OCI-LY3 (cell line): Measurements from ENCODE around the gene RNF220.

Experiments used
- H2AFZ ChIP-seq: fragments of 200-600, 300-600 bp; shearing (Covaris generic); 2 replicates; pipeline ENCODE4 v1.6.0; 2014; ENCODE audit warnings: antibody characterized with exemption, low read depth, low read length
- H3K27ac ChIP-seq: fragments of 200-600, 300-600 bp; sonication (generic); 2 replicates; pipeline ENCODE4 v1.5.1; 2014; ENCODE audit warnings: mild to moderate bottlenecking, low read length, moderate library complexity, mixed read lengths
- H3K27me3 ChIP-seq: fragments of 200-600, 300-600 bp; sonication (generic); 2 replicates; pipeline ENCODE4 v1.6.1; 2014; ENCODE audit warnings: low read depth, low read length, mixed read lengths
- H3K36me3 ChIP-seq: fragments of 200-600, 300-600 bp; sonication (generic); replicated peaks from 2 replicates; pipeline ENCODE3; 2014; ENCODE audit warnings: low read depth, low read length, mixed read lengths
- H3K4me1 ChIP-seq: fragments of 300-600, 200-600 bp; sonication (generic); 2 replicates; pipeline ENCODE4 v1.6.1; 2014; ENCODE audit warnings: low read length, mixed read lengths
- H3K4me2 ChIP-seq: fragments of 200-600, 300-600 bp; sonication (generic); 2 replicates; pipeline ENCODE4 v1.6.1; 2014; ENCODE audit warnings: low read length, mixed read lengths
- H3K4me3 ChIP-seq: fragments of 300-600, 200-600 bp; sonication (generic); 2 replicates; pipeline ENCODE4 v1.5.1; 2014; ENCODE audit warnings: antibody characterized with exemption, mild to moderate bottlenecking, low read length, moderate library complexity
- H3K79me2 ChIP-seq: fragments of 300-600, 200-600 bp; shearing (Covaris generic); 2 replicates; pipeline ENCODE4 v1.6.1; 2014; ENCODE audit warnings: mild to moderate bottlenecking, low read length, mixed read lengths
- H3K9ac ChIP-seq: fragments of 300-600, 200-600 bp; shearing (Covaris generic); 2 replicates; pipeline ENCODE4 v1.6.0; 2014; ENCODE audit warnings: mild to moderate bottlenecking, low read length, moderate library complexity
- H3K9me3 ChIP-seq: fragments of 200-600, 300-600 bp; shearing (Covaris generic); 2 replicates; pipeline ENCODE4 v1.6.1; 2014; ENCODE audit warnings: low read length, mixed read lengths; ENCODE audit not compliant: insufficient read depth
- H4K20me1 ChIP-seq: fragments of 200-600, 300-600 bp; sonication (generic); 2 replicates; pipeline ENCODE4 v1.6.1; 2016; ENCODE audit warnings: low read length, mixed read lengths; ENCODE audit not compliant: insufficient read depth
- EZH2phosphoT487 ChIP-seq: fragments of 200-600 bp; shearing (Covaris generic); IDR thresholded peaks from 2 replicates; pipeline ENCODE4 v1.6.1; 2018; ENCODE audit warnings: antibody characterized with exemption, mixed run types, low read depth
- TF ChIP-seq, protein P1 (sequence below): fragments of 200-600, 300-600 bp; sonication (generic); IDR thresholded peaks from 2 replicates; pipeline ENCODE4 v1.5.1; 2014; ENCODE audit warnings: antibody characterized with exemption, low read length, low read depth

RNF220 gene

DNA sequence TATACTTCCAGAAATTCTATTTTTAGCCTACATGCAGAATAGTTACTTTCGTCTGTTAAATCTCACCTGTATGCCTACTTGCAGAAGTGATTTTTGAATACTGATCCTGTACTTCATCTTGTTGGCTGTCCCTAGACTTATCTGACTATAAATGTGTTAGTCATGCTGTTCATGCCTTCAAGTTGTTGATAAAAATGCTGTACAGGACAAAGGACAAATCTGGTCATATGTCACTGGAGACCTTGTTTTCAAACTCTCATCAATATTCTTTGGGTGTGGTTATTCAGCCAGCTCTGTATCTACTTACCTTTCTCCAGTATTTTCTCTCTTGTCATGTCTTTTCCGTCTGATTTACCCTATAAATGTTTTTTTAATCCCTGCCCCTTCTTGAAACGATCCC lies 132.9 kb downstream of the RNF220 start:
- TF ChIP-seq, protein P1, sequence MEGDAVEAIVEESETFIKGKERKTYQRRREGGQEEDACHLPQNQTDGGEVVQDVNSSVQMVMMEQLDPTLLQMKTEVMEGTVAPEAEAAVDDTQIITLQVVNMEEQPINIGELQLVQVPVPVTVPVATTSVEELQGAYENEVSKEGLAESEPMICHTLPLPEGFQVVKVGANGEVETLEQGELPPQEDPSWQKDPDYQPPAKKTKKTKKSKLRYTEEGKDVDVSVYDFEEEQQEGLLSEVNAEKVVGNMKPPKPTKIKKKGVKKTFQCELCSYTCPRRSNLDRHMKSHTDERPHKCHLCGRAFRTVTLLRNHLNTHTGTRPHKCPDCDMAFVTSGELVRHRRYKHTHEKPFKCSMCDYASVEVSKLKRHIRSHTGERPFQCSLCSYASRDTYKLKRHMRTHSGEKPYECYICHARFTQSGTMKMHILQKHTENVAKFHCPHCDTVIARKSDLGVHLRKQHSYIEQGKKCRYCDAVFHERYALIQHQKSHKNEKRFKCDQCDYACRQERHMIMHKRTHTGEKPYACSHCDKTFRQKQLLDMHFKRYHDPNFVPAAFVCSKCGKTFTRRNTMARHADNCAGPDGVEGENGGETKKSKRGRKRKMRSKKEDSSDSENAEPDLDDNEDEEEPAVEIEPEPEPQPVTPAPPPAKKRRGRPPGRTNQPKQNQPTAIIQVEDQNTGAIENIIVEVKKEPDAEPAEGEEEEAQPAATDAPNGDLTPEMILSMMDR, result no peak
- no peak for TF ChIP-seq EZH2phosphoT487
- Histone ChIP-seq H3K79me2 (no peaks in the 10 kb centered on the region), H3K27me3 (no peaks in the 10 kb centered on the region), H4K20me1 (no peaks in the 10 kb centered on the region), H3K4me3 (no peak overlapping the region), H2AFZ (no peak overlapping the region), H3K4me2 (no peak overlapping the region), H3K9me3 (no peaks in the 10 kb centered on the region), H3K27ac (no peak overlapping the region), H3K4me1 (peaks cover 7% of the 10 kb centered on the region), H3K36me3 (no peaks in the 10 kb centered on the region), H3K9ac (no peak overlapping the region)

DNA sequence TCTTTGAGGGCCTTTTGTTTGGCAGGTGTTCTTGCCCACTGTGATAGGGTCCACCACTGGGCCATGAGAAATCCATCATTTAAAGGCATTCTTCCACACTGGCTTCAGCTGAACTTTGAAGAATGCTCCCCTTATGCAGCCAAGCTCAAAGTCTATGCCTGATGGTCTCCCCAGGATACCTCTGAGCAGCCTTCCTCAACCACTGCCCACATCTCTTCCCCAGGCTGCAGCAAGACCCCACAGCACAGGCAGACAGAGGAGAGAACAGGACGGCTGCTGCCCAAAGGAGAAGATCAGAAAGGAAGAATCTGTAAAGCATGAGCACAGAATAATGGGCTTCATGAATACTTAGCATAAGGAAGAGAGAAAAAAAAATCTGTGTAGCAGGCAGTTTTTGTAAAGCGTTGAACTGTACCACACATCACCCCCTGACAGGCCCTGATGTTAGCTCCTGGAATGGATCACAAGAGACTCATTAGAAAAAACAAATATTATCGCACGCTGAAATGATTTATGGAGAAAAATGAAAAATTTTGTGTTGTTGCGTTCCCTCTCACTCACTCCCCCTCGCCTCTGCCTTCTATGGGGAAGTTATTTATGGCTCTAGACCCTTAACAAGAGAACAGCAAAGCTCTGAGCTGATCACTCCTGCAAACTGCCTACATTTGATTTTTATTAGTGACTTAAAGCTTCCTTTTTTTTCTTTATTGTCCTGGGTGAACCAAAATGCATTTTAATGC lies 135.1 kb downstream of the RNF220 start:
- no peaks in the 10 kb centered on the region for H3K9me3 ChIP-seq
- no peak overlapping the region for H3K4me3 ChIP-seq
- H4K20me1 ChIP-seq, result no peaks in the 10 kb centered on the region
- no peaks in the 10 kb centered on the region for H3K27me3 ChIP-seq
- H3K4me2 ChIP-seq, result no peak overlapping the region
- H2AFZ ChIP-seq, result no peak overlapping the region
- TF ChIP-seq, protein P1, result no peak
- no peak for TF ChIP-seq EZH2phosphoT487
- no peak overlapping the region for H3K9ac ChIP-seq
- no peaks in the 10 kb centered on the region for H3K79me2 ChIP-seq
- H3K27ac ChIP-seq, result no peak overlapping the region
- H3K4me1 ChIP-seq, result no peaks in the 10 kb centered on the region
- H3K36me3 ChIP-seq, result no peaks in the 10 kb centered on the region

DNA sequence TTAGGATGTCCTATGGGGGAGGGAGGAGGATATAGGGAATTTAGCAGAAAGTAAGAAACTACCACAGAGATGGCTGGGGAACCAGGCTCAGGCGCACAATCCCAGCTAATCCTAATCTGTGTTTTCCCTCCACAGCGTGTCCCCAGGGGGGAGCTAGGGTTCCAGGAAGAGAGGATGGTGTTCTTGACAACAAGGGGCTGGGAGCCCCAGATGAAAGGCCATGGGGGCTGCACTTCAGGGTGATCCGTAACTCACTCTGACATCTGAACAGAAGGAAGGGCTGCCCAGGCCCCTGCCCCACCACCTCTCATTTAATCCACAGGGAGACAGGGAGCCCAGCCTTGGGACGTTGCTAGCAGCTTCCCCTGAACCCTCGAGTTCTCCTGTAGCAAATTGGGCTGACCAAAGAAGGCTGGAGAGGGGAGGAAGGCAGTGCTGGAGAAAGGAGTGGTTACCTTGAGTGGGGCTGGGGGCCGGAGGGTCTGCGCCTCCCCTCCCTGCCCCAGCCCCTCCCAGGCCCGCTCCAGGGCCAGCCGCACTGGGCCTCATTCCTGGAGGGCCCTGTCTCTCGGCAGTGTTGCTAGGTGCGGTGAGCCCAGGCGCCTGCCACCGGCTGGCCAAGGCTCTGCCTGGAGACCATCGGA lies 137.5 kb downstream of the RNF220 start:
- Histone ChIP-seq H3K36me3 (no peaks in the 10 kb centered on the region), H3K9me3 (no peaks in the 10 kb centered on the region), H3K9ac (no peak overlapping the region), H2AFZ (no peak overlapping the region), H3K4me2 (no peak overlapping the region), H3K27me3 (no peaks in the 10 kb centered on the region), H3K4me3 (no peak overlapping the region), H4K20me1 (no peaks in the 10 kb centered on the region), H3K27ac (no peak overlapping the region), H3K79me2 (no peaks in the 10 kb centered on the region), H3K4me1 (no peaks in the 10 kb centered on the region)
- TF ChIP-seq EZH2phosphoT487, result no peak
- TF ChIP-seq, protein P1, result no peak

DNA sequence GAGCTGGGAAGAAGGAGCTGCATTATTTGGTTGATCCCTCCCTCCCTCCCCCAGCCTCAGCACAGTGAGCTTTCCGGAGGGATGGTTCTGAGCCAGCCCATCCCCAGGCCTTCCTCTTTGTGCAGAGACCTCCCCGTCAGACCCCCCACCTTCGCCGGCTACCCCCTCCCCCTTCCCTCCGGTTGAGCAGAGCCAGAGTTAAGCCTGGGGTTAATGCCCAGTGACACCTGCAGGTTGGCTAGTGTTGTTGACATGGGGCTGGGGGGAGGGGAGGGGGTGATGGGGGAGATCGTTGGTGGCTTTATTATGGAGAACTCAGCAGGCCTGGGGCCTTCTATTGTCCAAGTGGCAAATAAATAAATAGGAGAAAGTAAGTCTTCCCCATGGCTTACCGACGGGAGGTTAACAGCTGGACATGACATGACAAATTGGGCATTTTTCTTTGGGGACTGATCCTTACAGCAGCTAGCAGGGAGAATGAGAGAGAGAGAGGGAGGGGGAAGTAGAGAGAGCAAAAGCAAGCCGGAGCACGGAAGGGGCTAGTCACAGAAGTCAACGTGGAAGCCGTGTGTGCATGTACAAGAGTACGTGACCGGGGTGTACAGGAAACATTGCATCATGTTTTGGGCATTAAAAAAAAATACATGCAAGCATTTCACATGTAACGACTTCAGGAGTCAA lies 138.1 kb downstream of the RNF220 start:
- H3K79me2 ChIP-seq, result no peaks in the 10 kb centered on the region
- no peak overlapping the region for H2AFZ ChIP-seq
- no peak overlapping the region for H3K9ac ChIP-seq
- no peaks in the 10 kb centered on the region for H3K9me3 ChIP-seq
- no peak for TF ChIP-seq EZH2phosphoT487
- TF ChIP-seq, protein P1, result no peak
- H4K20me1 ChIP-seq, result no peaks in the 10 kb centered on the region
- no peak overlapping the region for H3K27ac ChIP-seq
- no peak overlapping the region for H3K4me3 ChIP-seq
- H3K4me2 ChIP-seq, result no peak overlapping the region
- H3K4me1 ChIP-seq, result no peaks in the 10 kb centered on the region
- H3K36me3 ChIP-seq, result no peaks in the 10 kb centered on the region
- H3K27me3 ChIP-seq, result no peaks in the 10 kb centered on the region
